A549 (cell line): ENCODE data around the gene METTL25B. TPM values are rescaled to one million over a fixed set of nuclear protein-coding genes. Genes with fewer than 3 reads are reported as not detected.

Experiments
- ATAC-seq, 2 experiments: fragments of 200-7000 bp in 1 of 2; fragments of >200 bp in 1 of 2; cut with Nextera tagmentation in 1 of 2; cut with Tn5 transposase in 1 of 2; 3 replicates each; pipeline versions ENCODE4 v1.8.0 to v1.9.1; 2018 to 2020; ENCODE audit warnings: mild to moderate bottlenecking in 1 of 2, moderate library complexity in 1 of 2
- CTCF ChIA-PET: fragments of 300-600 bp; sonication (Branson Sonifier 250); formaldehyde crosslinking; extraction: SDS; loops from one replicate; lab custom pipeline; 2021; ENCODE audit warnings: antibody characterized with exemption, inconsistent platforms; lab: Yijun Ruan, JAX
- POLR2A ChIA-PET: fragments of 350-600 bp; formaldehyde crosslinking; extraction: SDS; loops from one replicate; lab custom pipeline; 2021; ENCODE audit warnings: antibody characterized with exemption, inconsistent platforms; lab: Yijun Ruan, JAX
- DNase-seq, 2 experiments: peaks; one replicate each; pipeline versions ENCODE4 v3.0.0 to v3.0.0-alpha.2; 2011 to 2016; ENCODE audit warnings: low read depth in 1 of 2, low spot score in 1 of 2
- FAIRE-seq: peaks from 2 replicates; lab custom pipeline; 2011; peaks lifted over from hg19 to GRCh38; lab: Jason Lieb, UNC
- H3K27ac ChIP-seq, 2 experiments: fragments of >200 bp; sonication (Bioruptor Twin); formaldehyde crosslinking; 3 replicates each; pipeline ENCODE4 v1.5.1; 2016 to 2017
- H3K4me1 ChIP-seq: fragments of >200 bp; sonication (Bioruptor Twin); formaldehyde crosslinking; 3 replicates; pipeline ENCODE4 v1.6.1; 2016
- H3K4me2 ChIP-seq: fragments of >200 bp; sonication (Bioruptor Twin); formaldehyde crosslinking; 3 replicates; pipeline ENCODE4 v1.6.1; 2016
- H3K4me3 ChIP-seq: fragments of >200 bp; sonication (Bioruptor Twin); formaldehyde crosslinking; 3 replicates; pipeline ENCODE4 v1.5.1; 2016
- H3K9me3 ChIP-seq: fragments of >200 bp; sonication (Bioruptor Twin); formaldehyde crosslinking; 3 replicates; pipeline ENCODE4 v1.6.1; 2016
- BCL3 ChIP-seq: fragments of >200 bp; sonication (Bioruptor Twin); formaldehyde crosslinking; IDR thresholded peaks from 3 replicates; pipeline ENCODE4 v1.6.1; 2016
- BHLHE40 ChIP-seq: IDR thresholded peaks from 2 replicates; pipeline ENCODE4 v1.6.1; 2012; ENCODE audit warnings: low read depth, low read length, inconsistent platforms
- EHMT2 ChIP-seq: fragments of 200-600 bp; sonication (generic); IDR thresholded peaks from 2 replicates; pipeline ENCODE4 v1.6.1; 2016; ENCODE audit warnings: antibody characterized with exemption, low read depth, mild to moderate bottlenecking, moderate library complexity
- ELK1 ChIP-seq: fragments of 150-350 bp; IDR thresholded peaks from 2 replicates; pipeline ENCODE4 v1.6.1; 2014; ENCODE audit warnings: low read depth, mild to moderate bottlenecking, low read length
- ESRRA ChIP-seq: fragments of 150-350 bp; IDR thresholded peaks from 2 replicates; pipeline ENCODE4 v1.6.1; 2014; ENCODE audit warnings: mild to moderate bottlenecking, low read length, borderline replicate concordance
- FOSB ChIP-seq: fragments of 250-450 bp; sonication (Bioruptor Pico); IDR thresholded peaks from 2 replicates; pipeline ENCODE4 v1.5.0; 2020; ENCODE audit warnings: mild to moderate bottlenecking, moderate library complexity
- FOXS1 ChIP-seq: fragments of 250-450 bp; sonication (Bioruptor Pico); IDR thresholded peaks from 2 replicates; pipeline ENCODE4 v1.5.0; 2020; ENCODE audit warnings: mild to moderate bottlenecking, moderate library complexity
- HDAC2 ChIP-seq: fragments of 200-600 bp; sonication (generic); IDR thresholded peaks from 2 replicates; pipeline ENCODE4 v1.6.1; 2016
- HOXB13 ChIP-seq: fragments of 250-450 bp; sonication (Bioruptor Pico); IDR thresholded peaks from 2 replicates; pipeline ENCODE4 v1.5.0; 2020; ENCODE audit warnings: low read depth, mild to moderate bottlenecking, moderate library complexity
- HOXB5 ChIP-seq: fragments of 250-450 bp; sonication (Bioruptor Pico); IDR thresholded peaks from 2 replicates; pipeline ENCODE4 v1.5.0; 2020; ENCODE audit warnings: mild to moderate bottlenecking, moderate library complexity
- KDM1A ChIP-seq: fragments of 200-600 bp; sonication (generic); IDR thresholded peaks from 2 replicates; pipeline ENCODE4 v1.6.1; 2016; ENCODE audit warnings: low read depth, mild to moderate bottlenecking
- MAZ ChIP-seq: fragments of 150-350 bp; IDR thresholded peaks from 2 replicates; pipeline ENCODE4 v1.6.1; 2014; ENCODE audit warnings: antibody characterized with exemption, low read depth, low read length, borderline replicate concordance
- POLR2A ChIP-seq: IDR thresholded peaks from 2 replicates; pipeline ENCODE4 v1.6.1; 2012; ENCODE audit warnings: mild to moderate bottlenecking, low read length
- TP53 ChIP-seq: fragments of 250-450 bp; sonication (Bioruptor Pico); IDR thresholded peaks from 2 replicates; pipeline ENCODE4 v1.5.0; 2021; ENCODE audit warnings: mild to moderate bottlenecking, moderate library complexity
- ZC3H11A ChIP-seq: fragments of 450-650 bp; IDR thresholded peaks from 2 replicates; pipeline ENCODE4 v1.6.1; 2014; ENCODE audit warnings: antibody characterized with exemption, mild to moderate bottlenecking
- ZFP36 ChIP-seq: fragments of 450-650 bp; IDR thresholded peaks from 2 replicates; pipeline ENCODE4 v1.6.1; 2014; ENCODE audit warnings: borderline replicate concordance; ENCODE audit not compliant: partially characterized antibody
- ZNF302 ChIP-seq: fragments of 250-450 bp; sonication (Bioruptor Pico); IDR thresholded peaks from 2 replicates; pipeline ENCODE4 v1.9.0; 2021; ENCODE audit warnings: inconsistent platforms, mild to moderate bottlenecking, moderate library complexity
- WGBS: methylation state at CpG from one replicate; pipeline ENCODE4 v1.1.6; 2017; ENCODE audit errors: missing lambda C conversion rate; 5-methylcytosine and 5-hydroxymethylcytosine counted together
- polyA plus RNA-seq, 4 experiments: library from polyadenylated mRNA; depleted of rRNA in 3 of 4; stranded (reverse); fragments of >200 nt; fragmentation: RNase III in 1 of 4; extraction: RNeasy Plus Mini Kit Qiagen cat#74134 plus additional on column Dnase treatment in 1 of 4; gene quantifications; 2 replicates in 3 of 4; 3 replicates in 1 of 4; pipeline ENCODE4 v1.2.3, GENCODE V29; 2011 to 2017

The METTL25B gene
- polyA plus RNA-seq, 2 of the 4 experiments (the other 2 are of a cell fraction), result 16.7 to 18.5 TPM

- POLR2A ChIA-PET, result no interaction called here
- WGBS, result 90% methylated on average over 8 of the region's 8 CpGs
- FAIRE-seq (no peak), ATAC-seq (no peak), DNase-seq (no peak)
- TF ChIP-seq FOSB (CRISPR knock-in tag), result no peak
- TF ChIP-seq KDM1A, result no peak
- TF ChIP-seq BCL3, result no peak
- TF ChIP-seq FOXS1 (CRISPR knock-in tag), result no peak
- no peak for TF ChIP-seq EHMT2
- TF ChIP-seq MAZ, result no peak
- no peak for TF ChIP-seq ELK1
- no peak for TF ChIP-seq HDAC2
- no peak for TF ChIP-seq TP53 (CRISPR knock-in tag)
- no peak for TF ChIP-seq BHLHE40
- TF ChIP-seq ZFP36, result no peak
- Histone ChIP-seq H3K4me3 (no peak overlapping the region), H3K27ac (no peak overlapping the region), H3K4me1 (peaks cover 29% of the 10 kb centered on the region), H3K4me2 (no peak overlapping the region), H3K9me3 (no peaks in the 10 kb centered on the region)
- CTCF ChIA-PET, result interaction anchor here (0.9 to 52.1 kb wide), 3 partner anchors 3 to 69 kb away, joined by 3 to 2258 read pairs (median 2258); partner anchors contain the start of genes CRABP2, ISG20L2, METTL25B and NES
Observed at GRCh38 chr1:156696755-156697154, 31.5 kb upstream of the METTL25B start.

- ATAC-seq, result no peak
- DNase-seq, result no peak
- TF ChIP-seq MAZ, result no peak
- no peak for TF ChIP-seq HOXB5 (CRISPR knock-in tag)
- Histone ChIP-seq H3K27ac (no peak overlapping the region), H3K4me2 (no peak overlapping the region), H3K4me3 (no peak overlapping the region), H3K4me1 (peaks cover 21% of the 10 kb centered on the region), H3K9me3 (no peaks in the 10 kb centered on the region)
- ChIA-PET CTCF (interaction anchor here (0.6 to 52.1 kb wide), 5 partner anchors 4 to 149 kb away, joined by 3 to 2258 read pairs (median 4); partner anchors contain the start of genes CRABP2, ISG20L2, METTL25B and NES), POLR2A (interaction anchor here (0.6 kb wide), 1 partner anchor 36 kb away, joined by 3 read pairs; no protein-coding TSS in a partner anchor)
- WGBS, result 73% methylated on average over 8 of the region's 8 CpGs
- FAIRE-seq, result no peak
Observed at GRCh38 chr1:156697481-156697880, 30.8 kb upstream of the METTL25B start.

- WGBS, result 75% methylated on average over 1 of the region's 1 CpG
- ATAC-seq (no peak), DNase-seq (no peak), FAIRE-seq (no peak)
- peaks cover 13% of the 10 kb centered on the region; the same call in 2 of the 3 replicates for H3K4me1 ChIP-seq
- ChIA-PET CTCF (interaction anchor here (1.2 to 52.1 kb wide), 3 partner anchors 5 to 39 kb away, joined by 4 to 2258 read pairs (median 2258); partner anchors contain the start of genes CRABP2, ISG20L2, METTL25B and NES), POLR2A (no interaction called here)
- H3K4me2 ChIP-seq, result no peak overlapping the region
- no peak overlapping the region for H3K4me3 ChIP-seq
- no peak overlapping the region for H3K27ac ChIP-seq
- no peaks in the 10 kb centered on the region for H3K9me3 ChIP-seq
- TF ChIP-seq ESRRA (no peak), ZNF302 (CRISPR knock-in tag) (no peak), ZC3H11A (no peak), TP53 (CRISPR knock-in tag) (no peak), POLR2A (no peak), HOXB13 (CRISPR knock-in tag) (no peak), FOXS1 (CRISPR knock-in tag) (no peak)
Observed at GRCh38 chr1:156698995-156699394, 29.3 kb upstream of the METTL25B start.
